GM23338 (cell line): ENCODE measurements around the gene CDH15. TPM values are rescaled to one million over a fixed set of nuclear protein-coding genes. Genes with fewer than 3 reads are reported as not detected.

ENCODE experiments used
- polyA plus RNA-seq: library from polyadenylated mRNA; unstranded; fragments of >200 nt; fragmentation: Nextera tagmentation; extraction: Ambion mirVana; gene quantifications from 2 replicates; pipeline ENCODE4 v1.2.1, GENCODE V29; 2016
- total RNA-seq: library from RNA; depleted of rRNA; stranded (reverse); fragments of >200 nt; shearing (Covaris generic); gene quantifications from 2 replicates; pipeline ENCODE4 v1.2.3, GENCODE V29; 2014; rRNA removed

Gene CDH15
- total and polyA plus RNA-seq, 2 experiments from 2014 or later, result 0.61 to 1.0 TPM

Other genes with a start within 250 kb of the CDH15 start
- 0.85 and 1.5 TPM in 2 replicates for gene CBFA2T3, start 194.5 kb upstream of the CDH15 start, total RNA-seq
- gene CBFA2T3, start 194.5 kb upstream of the CDH15 start, polyA plus RNA-seq, result 0.70 and 0.87 TPM in 2 replicates
- 22.8 and 23.1 TPM in 2 replicates for gene ACSF3, start 77.9 kb upstream of the CDH15 start, total RNA-seq
- gene ACSF3, start 77.9 kb upstream of the CDH15 start, polyA plus RNA-seq, result 11.3 and 12.8 TPM in 2 replicates
- 7.9 and 13.8 TPM in 2 replicates for gene SLC22A31, start 28.8 kb downstream of the CDH15 start, total RNA-seq
- 2.1 TPM in 2 replicates for gene SLC22A31, start 28.8 kb downstream of the CDH15 start, polyA plus RNA-seq
- gene ZNF778, start 46.0 kb downstream of the CDH15 start, total RNA-seq, result 18.1 and 43.4 TPM in 2 replicates
- 5.4 and 7.9 TPM in 2 replicates for gene ZNF778, start 46.0 kb downstream of the CDH15 start, polyA plus RNA-seq